Liver (tissue), 9 donors: ENCODE measurements around the gene MTX1. TPM values are rescaled to one million over a fixed set of nuclear protein-coding genes. Genes with fewer than 3 reads are reported as not detected.
A peak's percentile ranks its signal among the peaks of the same experiment; 100 is the strongest.
"Not testable (repeated sequence)": the region's sequence is repeated elsewhere in the genome, so short reads cannot be mapped to it uniquely, and the experiment has no call there.

Source experiments
- DNase-seq: peaks from one replicate; pipeline ENCODE4 v3.0.0-alpha.2; 2017; ENCODE audit warnings: low spot score
- H3K27ac ChIP-seq, 2 donors: one replicate each; pipeline ENCODE4 v1.7.0; 2013; ENCODE audit warnings: inconsistent platforms in 2 of 2, low read length in 2 of 2, control low read depth in 1 of 2, low read depth in 1 of 2, mild to moderate bottlenecking in 1 of 2
- H3K27me3 ChIP-seq, 4 donors: one replicate each; pipeline versions ENCODE4 v1.6.1 to v1.7.0; 2013; ENCODE audit warnings: low read length in 3 of 4, inconsistent platforms in 1 of 4, mild to moderate bottlenecking in 1 of 4, moderate library complexity in 1 of 4; ENCODE audit not compliant: control insufficient read depth in 4 of 4, insufficient read depth in 4 of 4
- H3K36me3 ChIP-seq, 4 donors: one replicate each; pipeline versions ENCODE4 v1.6.1 to v1.7.0; 2013; ENCODE audit warnings: low read length in 3 of 4, mild to moderate bottlenecking in 3 of 4, low read depth in 1 of 4, moderate library complexity in 1 of 4; ENCODE audit not compliant: control insufficient read depth in 4 of 4, insufficient read depth in 3 of 4
- H3K4me1 ChIP-seq, 4 donors: one replicate each; pipeline versions ENCODE4 v1.6.1 to v1.7.0; 2013; ENCODE audit warnings: low read length in 3 of 4, mild to moderate bottlenecking in 3 of 4, moderate library complexity in 1 of 4; ENCODE audit not compliant: control insufficient read depth in 4 of 4, insufficient read depth in 4 of 4
- H3K4me3 ChIP-seq, 3 donors: one replicate each; pipeline versions ENCODE4 v1.6.1 to v1.7.0; 2013; ENCODE audit warnings: low read length in 3 of 3, control low read depth in 1 of 3, low read depth in 1 of 3, mild to moderate bottlenecking in 1 of 3
- H3K9ac ChIP-seq, 2 donors: one replicate each; pipeline ENCODE4 v1.7.0; 2013; ENCODE audit warnings: low read length in 2 of 2, mild to moderate bottlenecking in 2 of 2, moderate library complexity in 2 of 2, control low read depth in 1 of 2, low read depth in 1 of 2
- H3K9me3 ChIP-seq, 4 donors: one replicate each; pipeline versions ENCODE4 v1.6.1 to v1.7.0; 2013; ENCODE audit warnings: low read length in 3 of 4; ENCODE audit not compliant: control insufficient read depth in 4 of 4
- FOXA2 ChIP-seq: IDR thresholded peaks from 2 replicates; pipeline ENCODE4 v1.6.1; 2016; ENCODE audit warnings: antibody characterized with exemption
- GABPA ChIP-seq, 2 donors: IDR thresholded peaks in 1 of 2; conservative IDR thresholded peaks in 1 of 2; 2 replicates each; pipeline ENCODE4 v1.6.1; 2016; ENCODE audit warnings: antibody characterized with exemption in 2 of 2, mild to moderate bottlenecking in 1 of 2, moderate library complexity in 1 of 2
- HNF4A ChIP-seq, 2 donors: conservative IDR thresholded peaks; 2 replicates each; pipeline ENCODE4 v1.6.1; 2016; ENCODE audit warnings: antibody characterized with exemption in 2 of 2, mild to moderate bottlenecking in 2 of 2
- HNF4G ChIP-seq: IDR thresholded peaks from 2 replicates; pipeline ENCODE4 v1.6.1; 2016; ENCODE audit warnings: antibody characterized with exemption
- RXRA ChIP-seq, 2 donors: IDR thresholded peaks; 2 replicates each; pipeline ENCODE4 v1.6.1; 2017 to 2018; ENCODE audit warnings: antibody characterized with exemption in 2 of 2, mild to moderate bottlenecking in 1 of 2
- SP1 ChIP-seq: IDR thresholded peaks from 2 replicates; pipeline ENCODE4 v1.6.1; 2018; ENCODE audit warnings: antibody characterized with exemption, mild to moderate bottlenecking
- TAF1 ChIP-seq: conservative IDR thresholded peaks from 2 replicates; pipeline ENCODE4 v1.6.1; 2016; ENCODE audit warnings: antibody characterized with exemption, mild to moderate bottlenecking
- WGBS: extraction: QIAGEN DNeasy Blood & Tissue Kit; methylation state at CpG from one replicate; pipeline ENCODE4 v1.1.7; 2013; 5-methylcytosine and 5-hydroxymethylcytosine counted together
- polyA plus RNA-seq, 2 donors: library from polyadenylated mRNA; stranded (reverse) in 1 of 2; unstranded in 1 of 2; fragments of 200-250 nt in 1 of 2; fragments of >200 nt in 1 of 2; fragmentation: Nextera tagmentation in 1 of 2; extraction: Ambion mirVana in 1 of 2; gene quantifications; one replicate each; pipeline versions ENCODE4 v1.2.1 to v1.2.3, GENCODE V29; 2013 to 2015
- total RNA-seq, 2 donors: library from RNA; depleted of rRNA; stranded (reverse); fragments of >200 nt; gene quantifications; one replicate each; pipeline ENCODE4 v1.2.3, GENCODE V29; 2014
- TF ChIP-seq, protein P1 (sequence below): IDR thresholded peaks from 2 replicates; pipeline ENCODE4 v1.6.1; 2016; ENCODE audit warnings: antibody characterized with exemption, mild to moderate bottlenecking
- TF ChIP-seq, protein P2 (sequence below): fragments of 150-350 bp; IDR thresholded peaks from 2 replicates; pipeline ENCODE4 v1.5.1; 2017; ENCODE audit warnings: improper control_type of control experiment, low read depth, low read length; ENCODE audit not compliant: missing input control
- TF ChIP-seq, protein P3 (sequence below): IDR thresholded peaks from 2 replicates; pipeline ENCODE4 v1.6.1; 2016; ENCODE audit warnings: antibody characterized with exemption
- donor health status: healthy.
- donor health status: healthy.
- donor health status: healthy.
- donor health status: healthy.
- donor health status: healthy.

MTX1 gene
- total and polyA plus RNA-seq, 4 donors: 19.6 to 38.4 (median 28.5) TPM

DNA sequence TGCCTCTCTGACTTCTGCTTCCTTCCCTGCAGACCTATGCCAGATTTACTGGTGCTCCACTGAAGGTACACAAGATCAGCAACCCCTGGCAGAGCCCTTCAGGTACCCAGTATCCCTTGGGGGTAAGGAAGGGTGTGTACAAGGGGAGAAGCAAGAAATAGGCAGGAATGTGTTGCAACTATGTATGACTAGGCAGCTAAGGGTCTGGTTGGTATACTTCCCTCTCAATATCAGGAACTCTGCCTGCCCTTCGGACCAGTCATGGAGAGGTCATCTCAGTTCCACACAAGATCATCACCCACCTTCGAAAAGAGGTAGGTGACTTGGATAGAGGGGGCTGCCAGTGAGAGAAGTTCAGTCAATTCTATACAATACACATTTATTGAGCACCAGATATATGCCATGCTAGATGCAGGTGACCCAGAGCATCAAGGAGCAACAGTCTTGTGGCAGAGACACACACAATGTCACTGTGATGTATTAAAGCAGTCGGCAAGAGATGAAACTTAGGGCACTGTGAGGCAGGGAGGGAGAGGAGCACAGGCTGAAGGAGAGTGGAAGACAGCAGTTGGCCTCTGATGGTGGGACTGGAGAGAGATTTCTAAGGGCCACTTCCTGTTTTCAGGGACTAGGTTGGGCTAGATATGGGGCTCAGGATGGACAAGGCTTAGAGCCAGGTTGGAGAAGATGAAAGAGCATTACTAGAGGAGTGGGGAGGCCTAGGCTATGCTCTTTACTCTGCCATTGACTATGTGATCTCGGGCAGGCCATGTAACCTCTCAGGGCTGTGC lies 2.0 kb downstream of the MTX1 start:
- H3K27me3 ChIP-seq: no peaks in the 10 kb centered on the region
- peaks cover 0 to 7% (median under 1%) of the 10 kb centered on the region in 4 donors for H3K36me3 ChIP-seq
- no peak for TF ChIP-seq GABPA (IDR thresholded peaks at IDR 0.05 in 1 of 2, conservative IDR thresholded peaks at IDR 0.05 in 1 of 2)
- TF ChIP-seq, protein P1, sequence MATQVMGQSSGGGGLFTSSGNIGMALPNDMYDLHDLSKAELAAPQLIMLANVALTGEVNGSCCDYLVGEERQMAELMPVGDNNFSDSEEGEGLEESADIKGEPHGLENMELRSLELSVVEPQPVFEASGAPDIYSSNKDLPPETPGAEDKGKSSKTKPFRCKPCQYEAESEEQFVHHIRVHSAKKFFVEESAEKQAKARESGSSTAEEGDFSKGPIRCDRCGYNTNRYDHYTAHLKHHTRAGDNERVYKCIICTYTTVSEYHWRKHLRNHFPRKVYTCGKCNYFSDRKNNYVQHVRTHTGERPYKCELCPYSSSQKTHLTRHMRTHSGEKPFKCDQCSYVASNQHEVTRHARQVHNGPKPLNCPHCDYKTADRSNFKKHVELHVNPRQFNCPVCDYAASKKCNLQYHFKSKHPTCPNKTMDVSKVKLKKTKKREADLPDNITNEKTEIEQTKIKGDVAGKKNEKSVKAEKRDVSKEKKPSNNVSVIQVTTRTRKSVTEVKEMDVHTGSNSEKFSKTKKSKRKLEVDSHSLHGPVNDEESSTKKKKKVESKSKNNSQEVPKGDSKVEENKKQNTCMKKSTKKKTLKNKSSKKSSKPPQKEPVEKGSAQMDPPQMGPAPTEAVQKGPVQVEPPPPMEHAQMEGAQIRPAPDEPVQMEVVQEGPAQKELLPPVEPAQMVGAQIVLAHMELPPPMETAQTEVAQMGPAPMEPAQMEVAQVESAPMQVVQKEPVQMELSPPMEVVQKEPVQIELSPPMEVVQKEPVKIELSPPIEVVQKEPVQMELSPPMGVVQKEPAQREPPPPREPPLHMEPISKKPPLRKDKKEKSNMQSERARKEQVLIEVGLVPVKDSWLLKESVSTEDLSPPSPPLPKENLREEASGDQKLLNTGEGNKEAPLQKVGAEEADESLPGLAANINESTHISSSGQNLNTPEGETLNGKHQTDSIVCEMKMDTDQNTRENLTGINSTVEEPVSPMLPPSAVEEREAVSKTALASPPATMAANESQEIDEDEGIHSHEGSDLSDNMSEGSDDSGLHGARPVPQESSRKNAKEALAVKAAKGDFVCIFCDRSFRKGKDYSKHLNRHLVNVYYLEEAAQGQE: no peak
- TF ChIP-seq, protein P2, sequence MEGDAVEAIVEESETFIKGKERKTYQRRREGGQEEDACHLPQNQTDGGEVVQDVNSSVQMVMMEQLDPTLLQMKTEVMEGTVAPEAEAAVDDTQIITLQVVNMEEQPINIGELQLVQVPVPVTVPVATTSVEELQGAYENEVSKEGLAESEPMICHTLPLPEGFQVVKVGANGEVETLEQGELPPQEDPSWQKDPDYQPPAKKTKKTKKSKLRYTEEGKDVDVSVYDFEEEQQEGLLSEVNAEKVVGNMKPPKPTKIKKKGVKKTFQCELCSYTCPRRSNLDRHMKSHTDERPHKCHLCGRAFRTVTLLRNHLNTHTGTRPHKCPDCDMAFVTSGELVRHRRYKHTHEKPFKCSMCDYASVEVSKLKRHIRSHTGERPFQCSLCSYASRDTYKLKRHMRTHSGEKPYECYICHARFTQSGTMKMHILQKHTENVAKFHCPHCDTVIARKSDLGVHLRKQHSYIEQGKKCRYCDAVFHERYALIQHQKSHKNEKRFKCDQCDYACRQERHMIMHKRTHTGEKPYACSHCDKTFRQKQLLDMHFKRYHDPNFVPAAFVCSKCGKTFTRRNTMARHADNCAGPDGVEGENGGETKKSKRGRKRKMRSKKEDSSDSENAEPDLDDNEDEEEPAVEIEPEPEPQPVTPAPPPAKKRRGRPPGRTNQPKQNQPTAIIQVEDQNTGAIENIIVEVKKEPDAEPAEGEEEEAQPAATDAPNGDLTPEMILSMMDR: no peak
- TF ChIP-seq, protein P3, sequence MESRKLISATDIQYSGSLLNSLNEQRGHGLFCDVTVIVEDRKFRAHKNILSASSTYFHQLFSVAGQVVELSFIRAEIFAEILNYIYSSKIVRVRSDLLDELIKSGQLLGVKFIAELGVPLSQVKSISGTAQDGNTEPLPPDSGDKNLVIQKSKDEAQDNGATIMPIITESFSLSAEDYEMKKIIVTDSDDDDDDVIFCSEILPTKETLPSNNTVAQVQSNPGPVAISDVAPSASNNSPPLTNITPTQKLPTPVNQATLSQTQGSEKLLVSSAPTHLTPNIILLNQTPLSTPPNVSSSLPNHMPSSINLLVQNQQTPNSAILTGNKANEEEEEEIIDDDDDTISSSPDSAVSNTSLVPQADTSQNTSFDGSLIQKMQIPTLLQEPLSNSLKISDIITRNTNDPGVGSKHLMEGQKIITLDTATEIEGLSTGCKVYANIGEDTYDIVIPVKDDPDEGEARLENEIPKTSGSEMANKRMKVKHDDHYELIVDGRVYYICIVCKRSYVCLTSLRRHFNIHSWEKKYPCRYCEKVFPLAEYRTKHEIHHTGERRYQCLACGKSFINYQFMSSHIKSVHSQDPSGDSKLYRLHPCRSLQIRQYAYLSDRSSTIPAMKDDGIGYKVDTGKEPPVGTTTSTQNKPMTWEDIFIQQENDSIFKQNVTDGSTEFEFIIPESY: no peak
- TF ChIP-seq FOXA2: no peak
- no peak for TF ChIP-seq HNF4A (conservative IDR thresholded peaks at IDR 0.05)
- no peak for TF ChIP-seq HNF4G
- no peak for TF ChIP-seq RXRA (IDR thresholded peaks at IDR 0.05)
- TF ChIP-seq TAF1: no peak
- TF ChIP-seq SP1: no peak
- no peak for DNase-seq
- H3K4me3 ChIP-seq: no peak overlapping the region
- WGBS: 85% methylated on average over 4 of the region's 4 CpGs
- H3K27ac ChIP-seq: peak overlapping the region in 1 of 2 donors; percentile 10
- H3K9me3 ChIP-seq: no peaks in the 10 kb centered on the region
- peaks cover 2 to 28% (median 24%) of the 10 kb centered on the region in 4 donors for H3K4me1 ChIP-seq
- H3K9ac ChIP-seq: no peak overlapping the region

DNA sequence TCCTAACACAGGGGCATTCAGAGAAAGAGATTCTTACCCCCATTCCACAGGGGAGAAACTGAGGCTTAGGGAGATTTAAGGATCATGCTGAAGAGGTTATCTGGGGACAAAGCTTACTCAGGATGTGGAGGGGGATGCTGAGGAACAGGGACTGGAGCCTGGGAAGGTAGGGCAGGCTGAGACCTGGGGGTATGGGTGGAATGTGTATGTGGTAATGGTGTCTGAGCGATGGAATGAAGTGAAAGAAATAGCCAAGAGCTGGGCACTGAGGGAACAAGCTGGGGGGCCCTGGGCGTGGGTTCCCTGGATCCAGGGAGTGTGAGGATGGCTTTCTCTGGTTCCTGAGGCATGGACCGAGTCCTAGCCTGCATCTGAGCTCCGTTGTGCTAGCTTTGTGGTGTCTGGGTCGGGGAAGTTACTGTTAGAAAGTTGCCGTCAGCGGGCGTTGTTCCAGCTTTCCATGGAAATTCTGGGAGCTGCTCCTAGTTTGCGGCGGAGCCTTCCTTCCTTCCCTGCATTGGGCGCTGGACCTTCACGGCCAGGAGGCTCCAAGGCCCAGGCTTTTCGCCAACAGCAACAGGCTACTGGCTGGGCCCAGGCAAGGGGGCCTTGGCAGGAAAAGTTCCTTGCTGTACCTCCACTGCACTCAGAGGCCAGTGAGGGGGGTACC lies 3.0 kb downstream of the MTX1 start:
- H3K27ac ChIP-seq, DNase-seq: not testable (repeated sequence)

DNA sequence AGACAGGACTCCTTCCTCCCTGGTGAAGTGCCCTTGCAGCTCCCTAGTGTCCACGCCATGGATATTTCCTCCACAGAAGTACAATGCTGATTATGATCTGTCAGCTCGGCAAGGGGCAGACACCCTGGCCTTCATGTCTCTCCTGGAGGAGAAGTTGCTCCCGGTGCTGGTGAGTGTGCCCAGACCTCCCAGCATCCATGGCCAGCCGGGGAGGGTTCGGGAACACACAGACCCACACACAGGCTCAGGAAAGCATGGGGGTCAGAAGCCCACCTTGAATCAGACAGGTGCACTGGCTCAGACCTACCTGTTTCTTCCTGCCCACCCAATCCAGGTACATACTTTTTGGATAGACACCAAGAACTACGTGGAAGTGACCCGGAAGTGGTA lies 3.6 kb downstream of the MTX1 start:
- DNase-seq, H3K9me3 ChIP-seq, H3K9ac ChIP-seq, H3K27me3 ChIP-seq, H3K4me3 ChIP-seq, H3K36me3 ChIP-seq, H3K27ac ChIP-seq: not testable (repeated sequence)
- peaks cover 2 to 25% (median 22%) of the 10 kb centered on the region in 4 donors for H3K4me1 ChIP-seq
- 87% methylated on average over 7 of the region's 7 CpGs for WGBS

More for the DNA sequence above, 3.0 kb downstream of the MTX1 start:
- H3K4me1 ChIP-seq: peaks cover 2 to 28% (median 24%) of the 10 kb centered on the region in 4 donors
- WGBS: 86% methylated on average over 13 of the region's 13 CpGs
- not testable (repeated sequence) for H3K9me3 ChIP-seq, H3K36me3 ChIP-seq, H3K27me3 ChIP-seq, H3K9ac ChIP-seq, H3K4me3 ChIP-seq

DNA sequence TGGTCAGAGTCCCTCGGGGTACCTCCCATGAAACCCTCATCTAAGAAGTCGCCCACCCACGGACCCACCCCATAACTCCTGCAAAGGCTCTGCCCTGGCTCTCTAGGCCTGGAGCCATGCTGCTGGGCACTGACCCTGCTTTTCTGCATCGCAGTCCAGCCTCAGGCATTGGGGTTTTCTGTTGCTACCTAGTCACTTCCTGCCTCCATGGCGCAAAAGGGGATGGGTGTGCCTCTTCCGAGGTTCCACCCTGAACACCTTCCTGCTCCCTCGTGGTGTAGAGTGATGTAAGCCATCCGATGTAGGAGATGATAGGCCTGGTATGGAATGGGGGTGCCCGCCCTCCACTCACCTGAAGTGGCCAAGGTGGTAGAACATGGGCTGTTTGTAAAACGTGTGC lies 6.2 kb downstream of the MTX1 start:
- not testable (repeated sequence) for H3K27ac ChIP-seq, H3K9ac ChIP-seq, H3K9me3 ChIP-seq, H3K4me1 ChIP-seq, DNase-seq, H3K27me3 ChIP-seq, H3K36me3 ChIP-seq, H3K4me3 ChIP-seq
- 87% methylated on average over 9 of the region's 10 CpGs for WGBS
